Measurements from ENCODE around the gene KCNJ5.
"Not testable (repeated sequence)": the region's sequence is repeated elsewhere in the genome, so short reads cannot be mapped to it uniquely, and the experiment has no call there.

Gene KCNJ5

DNA sequence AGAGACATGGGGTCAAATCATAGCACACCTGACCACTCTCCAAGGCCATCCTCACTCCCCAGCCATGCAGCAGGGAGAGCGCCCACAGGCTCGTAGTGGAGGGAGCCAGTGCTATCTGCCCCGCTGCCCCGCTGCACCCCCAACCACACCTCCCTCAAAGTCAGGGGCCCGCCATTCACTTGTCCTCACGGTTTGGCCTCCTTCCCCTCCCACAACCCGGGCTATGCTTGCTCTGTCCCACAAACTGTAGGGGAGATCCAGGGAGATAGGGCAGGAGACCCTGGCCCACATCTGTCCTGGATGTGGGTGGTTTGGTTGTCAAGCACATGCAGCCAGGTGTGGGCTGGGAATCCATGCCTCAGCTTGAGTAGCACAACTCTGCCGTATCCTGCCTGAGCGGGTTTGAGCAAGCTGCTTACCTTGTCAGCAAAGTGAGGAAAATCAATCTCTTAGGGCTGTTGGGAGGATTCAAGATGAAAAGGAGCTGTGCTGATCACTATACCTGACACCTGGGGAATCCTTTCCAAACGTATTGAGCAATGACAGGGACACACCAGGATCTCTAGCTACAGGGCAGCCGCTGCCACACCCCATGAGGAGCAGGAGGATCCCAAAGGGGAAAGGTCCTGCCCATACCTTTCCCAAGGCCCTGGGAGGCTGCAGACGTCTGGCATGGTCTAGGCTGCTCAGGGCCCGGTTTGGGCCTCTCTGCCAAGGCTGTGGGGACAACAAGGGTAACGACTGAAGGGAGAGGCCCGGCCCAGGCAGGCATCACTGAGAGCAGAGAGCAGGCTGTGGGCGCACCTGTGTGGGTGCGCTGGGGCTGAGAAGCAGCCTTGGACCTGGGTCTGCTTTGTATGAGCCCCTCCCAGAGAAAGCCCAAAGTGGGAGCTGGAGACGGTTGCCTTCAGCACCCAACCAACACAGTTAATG, 23.3 kb downstream of the KCNJ5 start:
- TF ChIP-seq, protein P1, sequence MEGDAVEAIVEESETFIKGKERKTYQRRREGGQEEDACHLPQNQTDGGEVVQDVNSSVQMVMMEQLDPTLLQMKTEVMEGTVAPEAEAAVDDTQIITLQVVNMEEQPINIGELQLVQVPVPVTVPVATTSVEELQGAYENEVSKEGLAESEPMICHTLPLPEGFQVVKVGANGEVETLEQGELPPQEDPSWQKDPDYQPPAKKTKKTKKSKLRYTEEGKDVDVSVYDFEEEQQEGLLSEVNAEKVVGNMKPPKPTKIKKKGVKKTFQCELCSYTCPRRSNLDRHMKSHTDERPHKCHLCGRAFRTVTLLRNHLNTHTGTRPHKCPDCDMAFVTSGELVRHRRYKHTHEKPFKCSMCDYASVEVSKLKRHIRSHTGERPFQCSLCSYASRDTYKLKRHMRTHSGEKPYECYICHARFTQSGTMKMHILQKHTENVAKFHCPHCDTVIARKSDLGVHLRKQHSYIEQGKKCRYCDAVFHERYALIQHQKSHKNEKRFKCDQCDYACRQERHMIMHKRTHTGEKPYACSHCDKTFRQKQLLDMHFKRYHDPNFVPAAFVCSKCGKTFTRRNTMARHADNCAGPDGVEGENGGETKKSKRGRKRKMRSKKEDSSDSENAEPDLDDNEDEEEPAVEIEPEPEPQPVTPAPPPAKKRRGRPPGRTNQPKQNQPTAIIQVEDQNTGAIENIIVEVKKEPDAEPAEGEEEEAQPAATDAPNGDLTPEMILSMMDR (IDR thresholded peaks at IDR 0.05; ENCODE audit: low read depth, low read length): no peak
- H3K4me3 ChIP-seq (ENCODE audit: low read depth, low read length): no peak overlapping the region
- in situ Hi-C loops (cut with HindIII; ENCODE audit: low sequenced_read_pairs): no loop called here
- no peak for DNase-seq (ENCODE audit: low read depth, low spot score)

DNA sequence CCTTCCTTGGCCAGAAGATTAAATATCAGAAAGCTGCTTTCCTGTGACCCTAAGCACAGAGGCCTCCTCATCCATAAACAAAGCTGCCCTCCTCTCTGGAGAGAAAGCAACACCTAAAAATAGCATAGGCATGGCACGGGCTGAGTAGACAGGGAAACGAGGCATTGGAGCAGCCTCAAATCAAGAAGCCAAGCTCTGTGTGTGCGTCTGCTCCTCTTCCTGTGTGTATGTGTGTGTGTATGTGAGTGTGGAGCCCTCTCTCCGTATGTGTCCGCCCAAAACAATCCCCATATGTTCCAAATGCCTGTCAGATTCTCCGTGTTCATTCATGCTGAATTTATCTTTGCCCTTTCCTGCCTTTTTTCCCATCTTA, 24.0 kb downstream of the KCNJ5 start:
- no peak overlapping the region for H3K4me3 ChIP-seq (ENCODE audit: low read depth, low read length)
- no peak for DNase-seq (ENCODE audit: low read depth, low spot score)
- in situ Hi-C loops (cut with HindIII; ENCODE audit: low sequenced_read_pairs): no loop called here
- TF ChIP-seq, protein P1 (IDR thresholded peaks at IDR 0.05; ENCODE audit: low read depth, low read length): no peak

DNA sequence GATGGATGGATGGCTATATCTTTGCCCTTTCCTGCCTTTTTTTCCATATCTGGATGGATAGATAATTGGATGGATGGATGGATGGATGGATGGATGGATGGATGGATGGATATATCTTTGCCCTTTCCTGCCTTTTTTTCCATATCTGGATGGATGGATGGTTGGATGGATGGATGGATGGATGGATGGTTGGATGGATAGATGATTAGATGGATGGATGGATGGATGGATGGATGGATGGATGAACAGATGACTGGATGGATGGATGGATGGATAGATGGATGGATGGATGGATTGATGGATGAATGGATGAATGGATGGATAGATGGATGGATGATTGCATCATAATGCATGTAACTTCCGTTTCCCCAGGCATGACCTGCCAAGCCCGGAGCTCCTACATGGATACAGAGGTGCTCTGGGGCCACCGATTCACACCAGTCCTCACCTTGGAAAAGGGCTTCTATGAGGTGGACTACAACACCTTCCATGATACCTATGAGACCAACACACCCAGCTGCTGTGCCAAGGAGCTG, 24.9 kb downstream of the KCNJ5 start:
- in situ Hi-C loops (cut with HindIII; ENCODE audit: low sequenced_read_pairs): no loop called here
- no peak for DNase-seq (ENCODE audit: low read depth, low spot score)
- TF ChIP-seq, protein P1 (IDR thresholded peaks at IDR 0.05; ENCODE audit: low read depth, low read length): no peak
- no peak overlapping the region for H3K4me3 ChIP-seq (ENCODE audit: low read depth, low read length)

DNA sequence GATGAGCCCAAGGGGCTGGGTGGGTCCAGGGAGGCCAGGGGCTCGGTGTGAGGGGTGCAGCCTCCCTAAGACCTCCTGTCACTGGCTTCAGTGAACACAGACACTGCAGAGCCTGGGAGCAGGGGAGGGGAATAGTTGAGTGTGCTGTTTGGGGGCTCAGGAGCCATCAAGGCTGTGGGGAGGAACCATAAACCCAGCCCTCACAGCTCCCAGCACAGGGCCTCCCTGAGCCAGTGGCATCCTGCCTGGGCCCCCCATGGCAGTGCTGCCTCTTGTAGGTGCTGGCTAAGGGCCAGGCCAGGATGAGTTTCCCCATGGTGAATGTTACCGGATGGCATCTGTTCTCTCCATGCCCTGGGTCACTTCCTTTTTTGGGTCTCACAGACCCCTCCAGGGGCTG, 25.5 kb downstream of the KCNJ5 start:
- in situ Hi-C loops (cut with HindIII; ENCODE audit: low sequenced_read_pairs): no loop called here
- TF ChIP-seq, protein P1 (IDR thresholded peaks at IDR 0.05; ENCODE audit: low read depth, low read length): no peak
- no peak for DNase-seq (ENCODE audit: low read depth, low spot score)
- H3K4me3 ChIP-seq (ENCODE audit: low read depth, low read length): no peak overlapping the region

DNA sequence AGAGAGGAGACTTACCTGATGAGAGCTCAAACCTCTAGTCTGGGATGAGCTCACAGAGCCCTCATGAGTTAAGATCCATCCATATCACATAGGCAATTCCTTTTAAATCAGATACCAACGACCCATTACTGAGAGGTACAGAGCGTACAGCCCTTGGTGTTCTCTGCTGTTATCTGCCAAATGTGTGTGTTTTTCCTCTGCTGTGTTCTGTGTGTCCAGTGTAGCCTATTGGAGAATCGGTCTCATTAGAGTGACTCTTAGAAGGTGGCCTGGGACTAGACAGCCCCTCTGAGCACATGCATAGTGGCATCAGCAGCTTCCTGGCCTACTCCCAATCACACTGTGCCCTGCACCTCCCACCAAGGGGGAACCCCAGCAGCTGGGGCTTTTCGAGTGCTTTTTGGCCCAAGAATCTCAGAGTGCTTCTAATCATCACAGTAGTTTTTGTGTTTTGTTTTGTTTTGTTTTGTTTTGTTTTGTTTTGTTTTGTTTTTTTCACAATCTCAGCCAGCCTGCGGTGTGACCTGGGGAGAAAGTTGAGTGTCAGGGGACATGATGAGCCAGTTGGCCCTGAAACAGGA, 26.1 kb downstream of the KCNJ5 start:
- TF ChIP-seq, protein P1 (IDR thresholded peaks at IDR 0.05; ENCODE audit: low read depth, low read length): no peak
- no peak for DNase-seq (ENCODE audit: low read depth, low spot score)
- in situ Hi-C loops (cut with HindIII; ENCODE audit: low sequenced_read_pairs): no loop called here
- no peak overlapping the region for H3K4me3 ChIP-seq (ENCODE audit: low read depth, low read length)

DNA sequence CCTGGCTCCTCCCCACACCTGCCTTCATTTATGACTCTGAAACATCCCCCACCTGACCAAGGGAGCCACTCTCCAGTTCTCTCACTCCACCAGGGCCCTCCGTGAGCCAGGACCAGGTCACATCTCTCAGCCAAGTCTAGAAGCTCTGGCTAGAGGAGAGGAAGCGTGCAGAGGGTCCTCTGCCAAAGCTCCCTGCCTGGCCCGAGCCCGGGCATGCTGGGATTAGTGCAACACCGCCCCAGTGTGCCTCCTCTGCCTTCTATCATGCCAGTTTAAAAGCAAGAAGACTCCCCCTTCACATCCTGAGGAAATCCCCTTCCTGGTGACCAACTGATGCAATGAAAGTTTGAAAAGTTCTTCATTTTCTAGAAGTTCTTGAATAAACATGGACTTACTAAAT, 28.1 kb downstream of the KCNJ5 start:
- in situ Hi-C loops (cut with HindIII; ENCODE audit: low sequenced_read_pairs): no loop called here
- TF ChIP-seq, protein P1 (IDR thresholded peaks at IDR 0.05; ENCODE audit: low read depth, low read length): no peak
- no peak overlapping the region for H3K4me3 ChIP-seq (ENCODE audit: low read depth, low read length)
- DNase-seq (ENCODE audit: low read depth, low spot score): no peak

DNA sequence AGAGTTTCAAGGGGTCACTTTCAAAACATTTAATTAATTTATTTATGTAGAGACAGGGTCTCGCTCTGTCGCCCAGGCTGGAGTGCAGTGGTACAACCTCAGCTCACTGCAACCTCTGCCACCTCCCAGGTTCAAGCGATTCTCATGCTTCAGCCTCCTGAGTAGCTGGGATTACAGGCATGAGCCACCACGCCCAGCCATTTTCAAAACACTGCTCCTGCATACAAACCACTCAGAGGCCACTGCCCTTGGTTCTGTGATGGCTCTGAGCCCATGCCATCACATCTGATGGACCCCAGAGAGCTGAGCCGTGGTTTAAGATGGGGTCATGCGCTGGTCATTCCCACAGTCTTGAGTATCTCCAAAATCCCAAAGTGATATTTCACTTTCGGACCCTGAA, 28.5 kb downstream of the KCNJ5 start:
- H3K4me3 ChIP-seq (ENCODE audit: low read depth, low read length); in situ Hi-C loops (cut with HindIII; ENCODE audit: low sequenced_read_pairs); DNase-seq (ENCODE audit: low read depth, low spot score): not testable (repeated sequence)

Measured in astrocyte of the spinal cord (primary cell).